HEK293 (cell line): ENCODE measurements around the gene EPN1.
A peak's percentile ranks its signal among the peaks of the same experiment; 100 is the strongest.

Source experiments
- BCL6B ChIP-seq: fragments of 450-650 bp; formaldehyde crosslinking; IDR thresholded peaks from 2 replicates; pipeline ENCODE4 v1.5.1; 2017; ENCODE audit warnings: missing biosample characterization, missing genetic modification characterization
- HOXC10 ChIP-seq: sonication (generic); formaldehyde crosslinking; IDR thresholded peaks from 2 replicates; pipeline ENCODE4 v1.8.1; 2023; ENCODE audit warnings: mild to moderate bottlenecking, missing genetic modification reagents
- KLF10 ChIP-seq: fragments of 450-650 bp; IDR thresholded peaks from 2 replicates; pipeline ENCODE4 v1.5.1; 2018; ENCODE audit warnings: missing biosample characterization, mild to moderate bottlenecking, missing genetic modification characterization
- KLF16 ChIP-seq: fragments of 450-650 bp; formaldehyde crosslinking; IDR thresholded peaks from 2 replicates; pipeline ENCODE4 v1.5.1; 2017; ENCODE audit warnings: missing biosample characterization, missing genetic modification characterization
- KLF7 ChIP-seq: fragments of 450-650 bp; formaldehyde crosslinking; IDR thresholded peaks from 2 replicates; pipeline ENCODE4 v1.5.1; 2016; ENCODE audit warnings: missing biosample characterization, missing genetic modification characterization, borderline replicate concordance
- MZF1 ChIP-seq: fragments of 450-650 bp; formaldehyde crosslinking; IDR thresholded peaks from 2 replicates; pipeline ENCODE4 v1.5.1; 2017; ENCODE audit warnings: missing biosample characterization, missing genetic modification characterization, borderline replicate concordance
- OSR2 ChIP-seq: fragments of 450-650 bp; formaldehyde crosslinking; IDR thresholded peaks from 2 replicates; pipeline ENCODE4 v1.5.1; 2016; ENCODE audit warnings: missing biosample characterization, missing genetic modification characterization
- REPIN1 ChIP-seq: fragments of 450-650 bp; formaldehyde crosslinking; IDR thresholded peaks from 2 replicates; pipeline ENCODE4 v1.5.1; 2017; ENCODE audit warnings: missing biosample characterization, missing genetic modification characterization, low read depth
- ZBTB11 ChIP-seq: fragments of 450-650 bp; formaldehyde crosslinking; conservative IDR thresholded peaks from 2 replicates; pipeline ENCODE4 v1.5.1; 2016; ENCODE audit warnings: low read depth, missing biosample characterization, missing genetic modification characterization
- ZFHX2 ChIP-seq: fragments of 450-650 bp; formaldehyde crosslinking; conservative IDR thresholded peaks from 2 replicates; pipeline ENCODE4 v1.5.1; 2016; ENCODE audit warnings: missing biosample characterization, missing genetic modification characterization
- ZNF239 ChIP-seq: fragments of 450-650 bp; formaldehyde crosslinking; IDR thresholded peaks from 2 replicates; pipeline ENCODE4 v1.5.1; 2016; ENCODE audit warnings: missing biosample characterization, missing genetic modification characterization
- ZNF335 ChIP-seq: fragments of 450-650 bp; formaldehyde crosslinking; conservative IDR thresholded peaks from 2 replicates; pipeline ENCODE4 v1.5.1; 2016; ENCODE audit warnings: missing biosample characterization, missing genetic modification characterization
- ZNF350 ChIP-seq: fragments of 450-650 bp; formaldehyde crosslinking; IDR thresholded peaks from 2 replicates; pipeline ENCODE4 v1.5.0; 2017; ENCODE audit warnings: missing biosample characterization, mild to moderate bottlenecking, missing genetic modification characterization
- ZNF544 ChIP-seq: fragments of 450-650 bp; formaldehyde crosslinking; IDR thresholded peaks from 2 replicates; pipeline ENCODE4 v1.5.0; 2017; ENCODE audit warnings: missing biosample characterization, missing genetic modification characterization
- ZNF549 ChIP-seq: fragments of 450-650 bp; IDR thresholded peaks from 2 replicates; pipeline ENCODE4 v1.5.1; 2018; ENCODE audit warnings: missing biosample characterization, missing genetic modification characterization, mild to moderate bottlenecking, inconsistent platforms, moderate library complexity
- ZNF555 ChIP-seq: fragments of 450-650 bp; formaldehyde crosslinking; conservative IDR thresholded peaks from 2 replicates; pipeline ENCODE4 v1.5.1; 2017; ENCODE audit warnings: missing biosample characterization, mild to moderate bottlenecking, missing genetic modification characterization, inconsistent platforms
- ZNF561 ChIP-seq: fragments of 450-650 bp; IDR thresholded peaks from 2 replicates; pipeline ENCODE4 v1.5.1; 2018; ENCODE audit warnings: missing biosample characterization, missing genetic modification characterization, borderline replicate concordance
- ZNF623 ChIP-seq: fragments of 450-650 bp; formaldehyde crosslinking; IDR thresholded peaks from 2 replicates; pipeline ENCODE4 v1.5.1; 2016; ENCODE audit warnings: missing biosample characterization, missing genetic modification characterization
- ZNF639 ChIP-seq: fragments of 450-650 bp; formaldehyde crosslinking; IDR thresholded peaks from 2 replicates; pipeline ENCODE4 v1.5.1; 2016; ENCODE audit warnings: missing biosample characterization, missing genetic modification characterization
- ZNF654 ChIP-seq: fragments of 450-650 bp; formaldehyde crosslinking; IDR thresholded peaks from 2 replicates; pipeline ENCODE4 v1.5.1; 2016; ENCODE audit warnings: low read depth, missing biosample characterization, missing genetic modification characterization
- ZNF843 ChIP-seq: fragments of 450-650 bp; formaldehyde crosslinking; IDR thresholded peaks from 2 replicates; pipeline ENCODE4 v1.5.1; 2016; ENCODE audit warnings: missing biosample characterization, missing genetic modification characterization
- TF ChIP-seq, protein P1 (sequence below): fragments of 450-650 bp; formaldehyde crosslinking; IDR thresholded peaks from 2 replicates; pipeline ENCODE4 v1.5.1; 2016; ENCODE audit warnings: missing biosample characterization, missing genetic modification characterization, borderline replicate concordance
- TF ChIP-seq, protein P2 (sequence below): fragments of 450-650 bp; formaldehyde crosslinking; IDR thresholded peaks from 2 replicates; pipeline ENCODE4 v1.5.1; 2016; ENCODE audit warnings: missing biosample characterization, missing genetic modification characterization
- TF ChIP-seq, protein P3 (sequence below): fragments of 450-650 bp; formaldehyde crosslinking; IDR thresholded peaks from 2 replicates; pipeline ENCODE4 v1.5.1; 2016; ENCODE audit warnings: missing biosample characterization, missing genetic modification characterization

Gene EPN1

GRCh38 chr19:55643003-55643886 is 31.8 kb upstream of the EPN1 start, which contains the start of gene ZNF581 (continued):
- TF ChIP-seq, protein P1, sequence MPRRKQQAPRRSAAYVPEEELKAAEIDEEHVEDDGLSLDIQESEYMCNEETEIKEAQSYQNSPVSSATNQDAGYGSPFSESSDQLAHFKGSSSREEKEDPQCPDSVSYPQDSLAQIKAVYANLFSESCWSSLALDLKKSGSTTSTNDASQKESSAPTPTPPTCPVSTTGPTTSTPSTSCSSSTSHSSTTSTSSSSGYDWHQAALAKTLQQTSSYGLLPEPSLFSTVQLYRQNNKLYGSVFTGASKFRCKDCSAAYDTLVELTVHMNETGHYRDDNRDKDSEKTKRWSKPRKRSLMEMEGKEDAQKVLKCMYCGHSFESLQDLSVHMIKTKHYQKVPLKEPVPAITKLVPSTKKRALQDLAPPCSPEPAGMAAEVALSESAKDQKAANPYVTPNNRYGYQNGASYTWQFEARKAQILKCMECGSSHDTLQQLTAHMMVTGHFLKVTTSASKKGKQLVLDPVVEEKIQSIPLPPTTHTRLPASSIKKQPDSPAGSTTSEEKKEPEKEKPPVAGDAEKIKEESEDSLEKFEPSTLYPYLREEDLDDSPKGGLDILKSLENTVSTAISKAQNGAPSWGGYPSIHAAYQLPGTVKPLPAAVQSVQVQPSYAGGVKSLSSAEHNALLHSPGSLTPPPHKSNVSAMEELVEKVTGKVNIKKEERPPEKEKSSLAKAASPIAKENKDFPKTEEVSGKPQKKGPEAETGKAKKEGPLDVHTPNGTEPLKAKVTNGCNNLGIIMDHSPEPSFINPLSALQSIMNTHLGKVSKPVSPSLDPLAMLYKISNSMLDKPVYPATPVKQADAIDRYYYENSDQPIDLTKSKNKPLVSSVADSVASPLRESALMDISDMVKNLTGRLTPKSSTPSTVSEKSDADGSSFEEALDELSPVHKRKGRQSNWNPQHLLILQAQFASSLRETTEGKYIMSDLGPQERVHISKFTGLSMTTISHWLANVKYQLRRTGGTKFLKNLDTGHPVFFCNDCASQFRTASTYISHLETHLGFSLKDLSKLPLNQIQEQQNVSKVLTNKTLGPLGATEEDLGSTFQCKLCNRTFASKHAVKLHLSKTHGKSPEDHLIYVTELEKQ (tag by site-specific recombination): peak; percentile 39; the same call in 1 of the 2 replicates
- TF ChIP-seq HOXC10 (CRISPR knock-in tag): peak; percentile 91; the same call in 1 of the 2 replicates
- TF ChIP-seq BCL6B (tag by site-specific recombination): no peak
- 0 out of 2 replicates have a peak, but pooled peaks have one; percentile 4 for TF ChIP-seq ZNF654 (tag by site-specific recombination)
- no peak for TF ChIP-seq ZNF555 (tag by site-specific recombination)
- TF ChIP-seq ZNF623 (tag by site-specific recombination): no peak; the same call in 1 of the 2 replicates
- no peak for TF ChIP-seq ZNF350
- TF ChIP-seq ZNF544 (tag by site-specific recombination): no peak
- TF ChIP-seq ZNF549: no peak
- TF ChIP-seq ZBTB11 (tag by site-specific recombination): peak; percentile 100
- TF ChIP-seq ZNF843 (tag by site-specific recombination): peak; percentile 71; the same call in 1 of the 2 replicates
- TF ChIP-seq ZNF561 (tag by site-specific recombination): 0 out of 2 replicates have a peak, but pooled peaks have one; percentile 87
- TF ChIP-seq, protein P2, sequence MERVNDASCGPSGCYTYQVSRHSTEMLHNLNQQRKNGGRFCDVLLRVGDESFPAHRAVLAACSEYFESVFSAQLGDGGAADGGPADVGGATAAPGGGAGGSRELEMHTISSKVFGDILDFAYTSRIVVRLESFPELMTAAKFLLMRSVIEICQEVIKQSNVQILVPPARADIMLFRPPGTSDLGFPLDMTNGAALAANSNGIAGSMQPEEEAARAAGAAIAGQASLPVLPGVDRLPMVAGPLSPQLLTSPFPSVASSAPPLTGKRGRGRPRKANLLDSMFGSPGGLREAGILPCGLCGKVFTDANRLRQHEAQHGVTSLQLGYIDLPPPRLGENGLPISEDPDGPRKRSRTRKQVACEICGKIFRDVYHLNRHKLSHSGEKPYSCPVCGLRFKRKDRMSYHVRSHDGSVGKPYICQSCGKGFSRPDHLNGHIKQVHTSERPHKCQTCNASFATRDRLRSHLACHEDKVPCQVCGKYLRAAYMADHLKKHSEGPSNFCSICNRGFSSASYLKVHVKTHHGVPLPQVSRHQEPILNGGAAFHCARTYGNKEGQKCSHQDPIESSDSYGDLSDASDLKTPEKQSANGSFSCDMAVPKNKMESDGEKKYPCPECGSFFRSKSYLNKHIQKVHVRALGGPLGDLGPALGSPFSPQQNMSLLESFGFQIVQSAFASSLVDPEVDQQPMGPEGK (tag by site-specific recombination): peak; percentile 97
- TF ChIP-seq MZF1: peak; percentile 35; the same call in 1 of the 2 replicates
- peak; percentile 56; the same call in 1 of the 2 replicates for TF ChIP-seq ZNF239 (tag by site-specific recombination)
- 0 out of 2 replicates have a peak, but pooled peaks have one; percentile 22 for TF ChIP-seq REPIN1 (tag by site-specific recombination)
- peak; percentile 100 for TF ChIP-seq KLF7 (tag by site-specific recombination)
- peak; percentile 81 for TF ChIP-seq ZFHX2 (tag by site-specific recombination)
- 0 out of 2 replicates have a peak, but pooled peaks have one; percentile 14 for TF ChIP-seq OSR2
- TF ChIP-seq, protein P3, sequence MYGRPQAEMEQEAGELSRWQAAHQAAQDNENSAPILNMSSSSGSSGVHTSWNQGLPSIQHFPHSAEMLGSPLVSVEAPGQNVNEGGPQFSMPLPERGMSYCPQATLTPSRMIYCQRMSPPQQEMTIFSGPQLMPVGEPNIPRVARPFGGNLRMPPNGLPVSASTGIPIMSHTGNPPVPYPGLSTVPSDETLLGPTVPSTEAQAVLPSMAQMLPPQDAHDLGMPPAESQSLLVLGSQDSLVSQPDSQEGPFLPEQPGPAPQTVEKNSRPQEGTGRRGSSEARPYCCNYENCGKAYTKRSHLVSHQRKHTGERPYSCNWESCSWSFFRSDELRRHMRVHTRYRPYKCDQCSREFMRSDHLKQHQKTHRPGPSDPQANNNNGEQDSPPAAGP (tag by site-specific recombination): peak; percentile 87
- peak; percentile 100 for TF ChIP-seq KLF16
- TF ChIP-seq KLF10 (tag by site-specific recombination): peak; percentile 83
- peak; percentile 57 for TF ChIP-seq ZNF335
- TF ChIP-seq ZNF639 (tag by site-specific recombination): peak; percentile 92
